Panc1 (cell line): ENCODE results near the gene IRF3.
A peak's percentile ranks its signal among the peaks of the same experiment; 100 is the strongest.

ENCODE experiments used
- CTCF ChIP-seq: fragments of 450-650 bp; IDR thresholded peaks from 2 replicates; pipeline ENCODE4 v1.5.1; 2017; ENCODE audit warnings: mild to moderate bottlenecking
- POLR2AphosphoS5 ChIP-seq: IDR thresholded peaks from 2 replicates; pipeline ENCODE4 v1.6.1; 2012; ENCODE audit warnings: mild to moderate bottlenecking, low read depth, low read length, moderate library complexity
- SIN3A ChIP-seq: IDR thresholded peaks from 2 replicates; pipeline ENCODE4 v1.6.1; 2012; ENCODE audit warnings: low read depth, mild to moderate bottlenecking, low read length, moderate library complexity, borderline replicate concordance; ENCODE audit not compliant: insufficient read depth
- TCF7L2 ChIP-seq: IDR thresholded peaks from 2 replicates; pipeline ENCODE4 v1.6.1; 2011; ENCODE audit warnings: mild to moderate bottlenecking, low read depth, low read length, inconsistent platforms
- TF ChIP-seq, protein P1 (sequence below), 2 experiments: IDR thresholded peaks; 2 replicates each; pipeline ENCODE4 v1.6.1; 2011 to 2012; ENCODE audit warnings: low read depth in 2 of 2, control low read depth in 1 of 2, low read length in 1 of 2, mild to moderate bottlenecking in 1 of 2, moderate library complexity in 1 of 2; ENCODE audit not compliant: insufficient read depth in 1 of 2

DNA sequence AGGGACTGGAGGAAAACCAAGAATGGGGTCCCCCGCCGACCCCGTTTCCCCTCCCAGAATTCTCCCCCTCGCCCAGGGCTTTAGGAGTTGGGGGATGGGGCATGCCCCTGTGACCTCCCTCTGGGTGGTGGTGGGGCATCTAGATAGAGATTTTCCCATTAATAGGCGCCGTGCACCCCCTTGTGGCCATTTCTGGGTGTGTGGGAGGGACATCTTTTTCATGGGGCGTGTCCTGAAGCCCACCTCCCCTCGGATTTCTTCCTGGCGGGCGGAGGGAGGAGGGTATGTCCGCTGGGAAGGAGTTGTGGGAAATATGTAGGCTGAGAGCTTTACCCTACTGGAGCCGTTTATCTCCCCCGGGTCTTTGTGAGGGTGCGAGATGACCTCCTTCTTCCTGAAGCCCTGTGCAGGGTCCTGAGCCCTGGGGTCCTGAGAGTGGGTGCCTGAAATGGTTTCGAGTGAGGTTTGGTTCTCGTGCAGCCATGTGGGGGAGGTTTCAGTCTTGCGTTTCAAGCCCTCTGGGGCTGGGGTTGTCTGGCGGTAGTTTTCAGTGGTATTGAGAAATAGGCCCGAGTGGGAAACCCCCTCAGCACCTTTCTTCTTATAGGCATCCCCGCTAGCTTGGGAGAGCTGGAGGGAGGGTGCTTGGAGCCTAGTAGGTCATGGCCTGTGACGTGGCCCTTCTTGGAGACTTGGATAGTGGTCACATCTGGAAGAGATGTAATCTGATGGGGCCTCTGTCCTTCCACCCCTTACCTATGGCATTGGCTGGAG, 12.4 kb upstream of the IRF3 start:
- TF ChIP-seq CTCF (peak; percentile 73), TCF7L2 (no peak), POLR2AphosphoS5 (0 out of 2 replicates have a peak, but pooled peaks have one; percentile 7), SIN3A (peak; percentile 18; the same call in 1 of the 2 replicates)
- TF ChIP-seq, protein P1, sequence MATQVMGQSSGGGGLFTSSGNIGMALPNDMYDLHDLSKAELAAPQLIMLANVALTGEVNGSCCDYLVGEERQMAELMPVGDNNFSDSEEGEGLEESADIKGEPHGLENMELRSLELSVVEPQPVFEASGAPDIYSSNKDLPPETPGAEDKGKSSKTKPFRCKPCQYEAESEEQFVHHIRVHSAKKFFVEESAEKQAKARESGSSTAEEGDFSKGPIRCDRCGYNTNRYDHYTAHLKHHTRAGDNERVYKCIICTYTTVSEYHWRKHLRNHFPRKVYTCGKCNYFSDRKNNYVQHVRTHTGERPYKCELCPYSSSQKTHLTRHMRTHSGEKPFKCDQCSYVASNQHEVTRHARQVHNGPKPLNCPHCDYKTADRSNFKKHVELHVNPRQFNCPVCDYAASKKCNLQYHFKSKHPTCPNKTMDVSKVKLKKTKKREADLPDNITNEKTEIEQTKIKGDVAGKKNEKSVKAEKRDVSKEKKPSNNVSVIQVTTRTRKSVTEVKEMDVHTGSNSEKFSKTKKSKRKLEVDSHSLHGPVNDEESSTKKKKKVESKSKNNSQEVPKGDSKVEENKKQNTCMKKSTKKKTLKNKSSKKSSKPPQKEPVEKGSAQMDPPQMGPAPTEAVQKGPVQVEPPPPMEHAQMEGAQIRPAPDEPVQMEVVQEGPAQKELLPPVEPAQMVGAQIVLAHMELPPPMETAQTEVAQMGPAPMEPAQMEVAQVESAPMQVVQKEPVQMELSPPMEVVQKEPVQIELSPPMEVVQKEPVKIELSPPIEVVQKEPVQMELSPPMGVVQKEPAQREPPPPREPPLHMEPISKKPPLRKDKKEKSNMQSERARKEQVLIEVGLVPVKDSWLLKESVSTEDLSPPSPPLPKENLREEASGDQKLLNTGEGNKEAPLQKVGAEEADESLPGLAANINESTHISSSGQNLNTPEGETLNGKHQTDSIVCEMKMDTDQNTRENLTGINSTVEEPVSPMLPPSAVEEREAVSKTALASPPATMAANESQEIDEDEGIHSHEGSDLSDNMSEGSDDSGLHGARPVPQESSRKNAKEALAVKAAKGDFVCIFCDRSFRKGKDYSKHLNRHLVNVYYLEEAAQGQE (IDR thresholded peaks at IDR 0.05; ENCODE audit: insufficient read depth in 1 of 2, low read depth in 2 of 2, low read length in 1 of 2): no peak
